T-cell (primary cell): ENCODE results near the gene CARS1. TPM values are rescaled to one million over a fixed set of nuclear protein-coding genes. Genes with fewer than 3 reads are reported as not detected.
"Not testable (repeated sequence)": the region's sequence is repeated elsewhere in the genome, so short reads cannot be mapped to it uniquely, and the experiment has no call there.

Source experiments
- ATAC-seq, 4 experiments: fragments of 200-7000 bp in 3 of 4; fragments of 150-1000 bp in 1 of 4; cut with Tn5 transposase; replicated peaks in 1 of 4; 1 replicate in 3 of 4; 2 replicates in 1 of 4; pipeline ENCODE4 v1.10.0; 2021; ENCODE audit warnings: moderate library complexity in 3 of 4, mild to moderate bottlenecking in 2 of 4, moderate number of reproducible peaks in 1 of 4
- CTCF ChIA-PET, 2 donors: fragments of 300-600 bp; sonication (Branson Sonifier 250); formaldehyde crosslinking; loops; one replicate each; lab custom pipeline; 2022; ENCODE audit warnings: antibody characterized with exemption in 2 of 2; lab: Charles Lee
- POLR2A ChIA-PET, 2 donors: fragments of 300-600 bp; sonication (Branson Sonifier 250); formaldehyde crosslinking; loops; one replicate each; lab custom pipeline; 2022; ENCODE audit warnings: antibody characterized with exemption in 2 of 2; lab: Charles Lee
- DNase-seq, 35 experiments: peaks; one replicate each; pipeline versions ENCODE4 v3.0.0 to v3.0.0-alpha.2; 2013 to 2023
- H3K27ac ChIP-seq: one replicate; pipeline ENCODE4 v1.5.1; 2013; ENCODE audit warnings: low read length
- H3K27me3 ChIP-seq, 2 experiments: replicated peaks in 1 of 2; 1 replicate in 1 of 2; 2 replicates in 1 of 2; pipeline versions ENCODE4 v1.6.1 to v1.7.0; 2013; ENCODE audit warnings: low read length in 1 of 2, mixed read lengths in 1 of 2; ENCODE audit not compliant: control insufficient read depth in 2 of 2, insufficient read depth in 2 of 2; ENCODE audit errors: extremely low read depth in 1 of 2
- H3K36me3 ChIP-seq, 2 donors: 1 replicate in 1 of 2; 2 replicates in 1 of 2; pipeline versions ENCODE4 v1.6.1 to v1.7.0; 2013; ENCODE audit warnings: low read length in 1 of 2; ENCODE audit not compliant: control insufficient read depth in 2 of 2, insufficient read depth in 1 of 2; ENCODE audit errors: extremely low read depth in 1 of 2
- H3K4me1 ChIP-seq, 2 experiments: 1 replicate in 1 of 2; 2 replicates in 1 of 2; pipeline versions ENCODE4 v1.6.1 to v1.7.0; 2013; ENCODE audit warnings: low read length in 2 of 2, mixed read lengths in 1 of 2; ENCODE audit not compliant: insufficient read depth in 2 of 2, control insufficient read depth in 1 of 2; ENCODE audit errors: extremely low read depth in 1 of 2
- H3K4me3 ChIP-seq, 2 donors: 1 replicate in 1 of 2; 2 replicates in 1 of 2; pipeline versions ENCODE4 v1.5.1 to v1.7.0; 2013; ENCODE audit warnings: mild to moderate bottlenecking in 2 of 2, low read length in 1 of 2, moderate library complexity in 1 of 2; ENCODE audit not compliant: control insufficient read depth in 1 of 2; ENCODE audit errors: extremely low read depth in 1 of 2
- H3K9me3 ChIP-seq: 2 replicates; pipeline ENCODE4 v1.7.0; 2013
- H3K27ac Mint-ChIP-seq, 2 donors: one replicate each; pipeline ENCODE4 v1.8.0; 2020 to 2021; ENCODE audit warnings: mild to moderate bottlenecking in 2 of 2, mixed read lengths in 2 of 2
- H3K27me3 Mint-ChIP-seq, 2 donors: one replicate each; pipeline ENCODE4 v1.8.0; 2021 to 2022; ENCODE audit warnings: mixed read lengths in 2 of 2
- H3K36me3 Mint-ChIP-seq: one replicate; pipeline ENCODE4 v1.8.0; 2021; ENCODE audit warnings: mixed read lengths
- H3K4me1 Mint-ChIP-seq, 3 donors: one replicate each; pipeline ENCODE4 v1.8.0; 2020 to 2022; ENCODE audit warnings: mixed read lengths in 3 of 3, mild to moderate bottlenecking in 1 of 3
- H3K4me3 Mint-ChIP-seq, 3 donors: one replicate each; pipeline ENCODE4 v1.8.0; 2020 to 2022; ENCODE audit warnings: mild to moderate bottlenecking in 3 of 3, mixed read lengths in 3 of 3, moderate library complexity in 3 of 3
- H3K9me3 Mint-ChIP-seq, 3 donors: one replicate each; pipeline ENCODE4 v1.8.0; 2020 to 2022; ENCODE audit warnings: mixed read lengths in 3 of 3
- WGBS: methylation state at CpG from one replicate; pipeline ENCODE4 v1.1.5; 2013; ENCODE audit warnings: missing lambda C conversion rate; ENCODE audit not compliant: insufficient coverage; 5-methylcytosine and 5-hydroxymethylcytosine counted together
- total RNA-seq, 35 experiments: library from RNA in 6 of 35; stranded (reverse) in 6 of 35; fragments of 120-200 nt in 1 of 35; gene quantifications; one replicate each; pipeline versions ENCODE4 v1.2.1 to v1.2.4 and lab custom pipeline; 2013 to 2026

CARS1 gene
- total RNA-seq, 5 donors from 2014 or later (not counting 1 experiment from before 2014, with no cell fraction given): 45.3 to 113 (median 109) TPM

DNA sequence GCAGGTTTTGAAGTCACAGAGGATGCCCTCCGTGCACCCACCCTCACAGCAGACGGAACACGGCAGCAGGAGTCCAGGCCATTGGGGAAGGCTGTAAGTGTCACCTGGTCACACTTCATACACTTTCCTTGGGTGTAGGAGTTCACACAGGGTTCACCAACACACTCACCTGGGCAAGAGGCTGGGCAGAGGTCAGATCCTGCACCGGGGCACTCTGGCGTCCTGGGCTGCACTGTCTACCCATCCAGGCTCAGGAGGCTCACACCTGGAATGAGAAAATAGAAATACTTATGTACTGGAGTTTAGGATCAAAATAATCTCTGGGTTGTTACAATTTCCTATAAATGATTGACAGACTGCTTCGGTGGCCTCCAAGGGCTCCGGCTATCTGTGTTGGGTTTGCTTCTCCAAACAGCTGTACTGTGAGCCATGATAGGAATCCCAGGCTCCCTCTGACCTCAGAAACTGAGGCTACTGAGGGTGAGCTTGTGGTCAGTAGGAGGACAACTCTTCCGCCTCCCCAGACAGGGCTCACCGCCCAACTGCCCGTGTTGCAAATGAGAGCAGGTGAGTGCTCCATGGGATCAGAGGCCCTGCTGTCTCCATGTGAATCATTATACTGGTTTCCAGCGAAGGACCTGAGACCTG is 20.1 kb upstream of the CARS1 start:
- Mint-ChIP-seq H3K27ac (no peak overlapping the region), H3K27me3 (peaks cover 5 to 8% of the 10 kb centered on the region in 2 donors), H3K9me3 (no peaks in the 10 kb centered on the region), H3K36me3 (no peaks in the 10 kb centered on the region), H3K4me3 (no peak overlapping the region), H3K4me1 (no peaks in the 10 kb centered on the region)
- WGBS: 93% methylated on average over 5 of the region's 11 CpGs
- Histone ChIP-seq H3K9me3 (no peaks in the 10 kb centered on the region), H3K27me3 (peaks cover 0 to 15% of the 10 kb centered on the region in 2 experiments), H3K4me3 (no peak overlapping the region), H3K36me3 (no peaks in the 10 kb centered on the region), H3K27ac (no peak overlapping the region), H3K4me1 (no peaks in the 10 kb centered on the region)
- ChIA-PET CTCF (no interaction called here), POLR2A (no interaction called here)
- DNase-seq (no peak), ATAC-seq (no peak)

DNA sequence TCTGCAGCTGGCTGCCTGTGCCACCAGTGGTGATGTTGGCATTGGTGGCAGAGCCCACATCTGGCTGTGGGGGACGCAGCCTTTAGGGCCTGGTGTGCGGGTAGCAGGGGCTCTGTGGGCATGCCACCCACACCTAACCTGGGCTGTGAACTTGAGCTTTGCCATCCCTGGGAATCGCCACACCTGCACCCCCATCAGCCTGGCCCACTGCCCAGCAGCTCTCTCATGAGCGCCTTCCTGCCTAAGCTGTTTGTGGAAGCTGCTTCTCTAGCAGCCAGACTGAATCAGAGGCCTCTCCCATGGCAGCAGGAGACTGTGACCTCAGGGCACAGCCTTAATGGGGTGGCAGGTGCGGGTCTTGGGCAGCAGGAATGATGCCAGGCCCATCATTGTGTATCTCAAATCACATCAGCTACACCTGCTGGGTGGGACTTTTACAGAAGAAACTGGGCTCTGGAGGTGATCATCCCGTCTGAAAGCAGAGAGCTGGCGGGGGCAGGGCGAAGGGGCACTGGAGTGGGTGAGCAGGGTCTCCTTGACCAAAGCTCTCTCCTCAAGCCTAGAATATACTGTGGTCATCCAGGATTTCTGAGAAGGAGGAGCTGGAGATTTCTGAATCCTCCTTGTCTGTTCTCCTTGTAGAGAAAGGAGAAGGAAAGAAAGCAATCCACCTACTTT is 17.8 kb upstream of the CARS1 start:
- ATAC-seq: no peak
- no peak for DNase-seq
- Histone ChIP-seq H3K9me3 (no peaks in the 10 kb centered on the region), H3K36me3 (no peaks in the 10 kb centered on the region), H3K27me3 (peaks cover 0 to 10% of the 10 kb centered on the region in 2 experiments), H3K4me1 (no peaks in the 10 kb centered on the region), H3K4me3 (no peak overlapping the region), H3K27ac (no peak overlapping the region)
- WGBS: 88% methylated on average over 4 of the region's 8 CpGs
- ChIA-PET POLR2A (no interaction called here), CTCF (no interaction called here)
- Mint-ChIP-seq H3K4me3 (no peak overlapping the region), H3K27ac (no peak overlapping the region), H3K27me3 (peaks cover 4 to 5% of the 10 kb centered on the region in 2 donors), H3K9me3 (no peaks in the 10 kb centered on the region), H3K4me1 (no peaks in the 10 kb centered on the region), H3K36me3 (no peaks in the 10 kb centered on the region)

DNA sequence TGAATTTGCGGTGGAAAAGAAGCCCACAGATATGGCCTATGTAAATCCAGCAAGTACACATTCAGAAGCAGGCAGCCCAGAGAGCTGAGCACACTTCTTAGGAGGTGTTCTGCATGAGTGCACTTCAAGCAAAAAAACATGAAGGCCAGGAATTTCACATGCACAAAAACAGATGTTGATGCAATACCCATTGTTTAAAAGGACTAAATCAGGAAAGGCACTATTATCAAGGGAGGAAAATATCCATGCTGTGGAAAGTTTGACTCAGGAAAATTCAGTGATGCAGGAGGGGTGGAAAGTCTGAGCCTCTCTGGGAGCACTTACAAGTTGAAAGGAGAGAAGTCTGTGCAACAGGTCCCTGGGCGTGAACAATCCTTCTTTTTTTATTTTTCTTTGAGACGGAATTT is 15.8 kb upstream of the CARS1 start:
- Histone ChIP-seq H3K4me3 (no peak overlapping the region), H3K36me3 (no peaks in the 10 kb centered on the region), H3K27me3 (peaks cover 0 to 9% of the 10 kb centered on the region in 2 experiments), H3K27ac (no peak overlapping the region), H3K9me3 (no peaks in the 10 kb centered on the region), H3K4me1 (no peaks in the 10 kb centered on the region)
- no peak for ATAC-seq
- no peak overlapping the region for H3K4me3 Mint-ChIP-seq
- WGBS: 75% methylated on average over 2 of the region's 3 CpGs
- no peak overlapping the region for H3K27ac Mint-ChIP-seq
- H3K36me3 Mint-ChIP-seq: no peaks in the 10 kb centered on the region
- no peaks in the 10 kb centered on the region for H3K4me1 Mint-ChIP-seq
- POLR2A ChIA-PET: no interaction called here
- no peak for DNase-seq
- H3K27me3 Mint-ChIP-seq: peaks cover 3 to 12% of the 10 kb centered on the region in 2 donors
- no peaks in the 10 kb centered on the region for H3K9me3 Mint-ChIP-seq
- CTCF ChIA-PET: no interaction called here

DNA sequence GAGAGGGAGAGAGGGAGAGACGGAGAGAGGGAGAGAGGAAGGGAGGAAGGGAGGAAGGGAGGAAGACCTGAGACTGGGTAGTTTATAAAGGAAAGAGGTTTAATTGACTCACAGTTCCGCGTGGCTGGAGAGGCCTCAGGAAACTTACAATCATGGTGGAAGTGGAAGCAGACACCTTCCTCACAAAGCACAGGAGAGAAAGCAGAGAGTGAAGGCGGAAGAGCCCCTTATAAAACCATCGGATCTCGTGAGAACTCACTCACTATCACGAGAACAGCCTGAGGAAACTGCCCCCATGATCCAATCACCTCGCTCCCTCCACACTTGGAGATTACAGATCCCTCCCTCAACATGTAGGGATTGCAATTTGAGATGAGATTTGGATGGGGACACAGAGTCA is 12.2 kb upstream of the CARS1 start:
- ChIA-PET POLR2A (no interaction called here), CTCF (no interaction called here)
- Mint-ChIP-seq H3K9me3 (no peaks in the 10 kb centered on the region), H3K4me1 (no peaks in the 10 kb centered on the region), H3K4me3 (no peak overlapping the region), H3K27ac (no peak overlapping the region), H3K36me3 (no peaks in the 10 kb centered on the region), H3K27me3 (peaks cover 8 to 20% of the 10 kb centered on the region in 2 donors)
- H3K36me3 ChIP-seq: no peaks in the 10 kb centered on the region
- no peaks in the 10 kb centered on the region for H3K9me3 ChIP-seq
- no peak overlapping the region for H3K4me3 ChIP-seq
- H3K27me3 ChIP-seq: peaks cover 0 to 19% of the 10 kb centered on the region in 2 experiments
- no peak overlapping the region for H3K27ac ChIP-seq
- no CpG with 5 or more reads among the region's 8 CpGs for WGBS
- H3K4me1 ChIP-seq: no peaks in the 10 kb centered on the region
- no peak for ATAC-seq
- no peak for DNase-seq

DNA sequence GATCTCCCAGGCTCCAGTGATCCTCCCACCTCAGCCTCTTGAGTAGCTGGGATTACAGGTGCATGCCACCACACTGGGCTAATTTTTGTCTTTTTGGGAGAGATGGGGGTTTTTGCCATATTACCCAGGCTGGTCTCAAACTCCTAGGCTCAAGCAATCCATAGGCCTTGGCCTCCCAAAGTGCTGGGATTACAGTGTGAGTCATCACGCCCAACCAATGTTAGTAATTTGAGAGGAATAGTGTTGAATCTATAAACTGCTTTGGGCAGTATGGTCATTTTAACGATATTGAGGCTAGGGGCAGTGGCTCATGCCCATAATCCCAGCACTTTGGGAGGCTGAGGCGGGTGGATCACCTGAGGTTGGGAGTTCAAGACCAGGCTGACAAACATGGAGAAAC is 9.1 kb upstream of the CARS1 start:
- H3K27me3 Mint-ChIP-seq: peaks cover 8 to 28% of the 10 kb centered on the region in 2 donors
- H3K9me3 Mint-ChIP-seq, POLR2A ChIA-PET, CTCF ChIA-PET, H3K27ac ChIP-seq, ATAC-seq, H3K36me3 Mint-ChIP-seq, DNase-seq, H3K9me3 ChIP-seq, H3K4me1 ChIP-seq, H3K27ac Mint-ChIP-seq, H3K4me1 Mint-ChIP-seq, H3K4me3 Mint-ChIP-seq, H3K4me3 ChIP-seq, H3K36me3 ChIP-seq: not testable (repeated sequence)
- 80% methylated on average over 1 of the region's 3 CpGs for WGBS
- peaks cover 0 to 29% of the 10 kb centered on the region in 2 experiments for H3K27me3 ChIP-seq

DNA sequence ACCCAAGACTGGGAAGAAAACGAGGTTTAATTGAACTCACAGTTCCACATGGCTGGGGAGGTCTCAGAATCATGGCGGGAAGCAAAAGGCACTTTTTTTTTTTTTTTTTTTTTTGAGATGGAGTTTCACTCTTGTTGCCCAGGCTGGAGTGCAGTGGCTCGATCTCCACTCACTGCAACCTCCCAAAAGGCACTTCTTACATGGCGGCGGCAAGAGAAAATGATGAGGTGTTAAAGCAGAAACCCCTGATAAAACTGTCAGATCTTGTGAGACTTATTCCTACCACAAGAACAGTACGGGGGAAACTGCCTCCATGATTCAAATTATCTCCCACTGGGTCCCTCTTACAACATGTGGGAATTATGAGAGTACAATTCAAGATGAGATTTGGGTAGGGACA is 7.5 kb upstream of the CARS1 start:
- H3K4me3 ChIP-seq, H3K36me3 ChIP-seq, ATAC-seq, H3K9me3 ChIP-seq, H3K36me3 Mint-ChIP-seq, H3K4me1 ChIP-seq, DNase-seq, CTCF ChIA-PET, H3K4me1 Mint-ChIP-seq, POLR2A ChIA-PET, H3K27ac ChIP-seq, H3K4me3 Mint-ChIP-seq, H3K9me3 Mint-ChIP-seq, H3K27ac Mint-ChIP-seq: not testable (repeated sequence)
- peaks cover 8 to 29% of the 10 kb centered on the region in 2 donors for H3K27me3 Mint-ChIP-seq
- peaks cover 0 to 26% of the 10 kb centered on the region in 2 experiments for H3K27me3 ChIP-seq
- 100% methylated on average over 1 of the region's 6 CpGs for WGBS
